ENCODE data around the gene EXOC5.

DNA sequence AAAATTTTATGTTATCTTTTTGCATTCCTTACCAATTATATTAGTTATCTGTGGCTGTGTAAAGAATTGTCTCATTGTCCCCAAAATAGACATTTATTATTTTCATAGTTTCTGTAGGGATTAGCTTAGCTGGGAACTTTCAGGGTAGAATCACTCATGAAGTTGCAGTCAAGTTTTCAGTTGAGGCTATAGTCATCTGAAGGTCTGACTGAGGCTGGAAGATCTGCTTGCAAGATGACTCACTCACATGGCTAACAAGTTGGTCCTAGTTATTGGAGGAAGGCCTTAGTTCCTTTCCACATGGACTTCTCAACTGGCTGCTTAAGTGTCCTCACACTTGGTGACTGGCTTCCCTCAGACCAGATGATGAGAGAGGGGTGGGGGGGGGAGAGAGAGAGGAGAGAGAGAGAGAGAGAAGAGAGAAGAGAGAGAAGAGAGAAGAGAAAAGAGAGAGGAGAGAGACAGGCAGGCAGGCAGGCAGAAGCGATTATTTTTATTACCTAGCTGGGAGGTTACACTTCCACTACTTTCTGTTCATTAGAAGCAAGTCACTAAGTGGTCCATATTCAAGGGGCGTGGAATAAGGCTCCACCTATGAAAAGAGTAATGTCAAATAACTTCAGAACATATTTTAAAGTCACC, 6.4 kb upstream of the EXOC5 start:
- no peak for TF ChIP-seq CTCF (IDR thresholded peaks at IDR 0.05)
- no peak for TF ChIP-seq POLR2A (IDR thresholded peaks at IDR 0.05)
